MM.1S (cell line): ENCODE results near the gene SETBP1.

Experiments used
- CTCF ChIP-seq: fragments of 300-600 bp; sonication (generic); IDR thresholded peaks from 2 replicates; pipeline ENCODE4 v1.5.1; 2016; ENCODE audit warnings: antibody characterized with exemption, low read length, mixed read lengths
- EZH2 ChIP-seq: fragments of 300-600 bp; sonication (generic); optimal IDR thresholded peaks from 2 replicates; pipeline ENCODE3; 2017; ENCODE audit warnings: low read depth, mild to moderate bottlenecking, antibody characterized with exemption, low read length, mixed read lengths
- EZH2phosphoT487 ChIP-seq: fragments of 300-600 bp; sonication (generic); IDR thresholded peaks from 2 replicates; pipeline ENCODE4 v1.6.1; 2018; ENCODE audit warnings: antibody characterized with exemption, low read length

- TF ChIP-seq CTCF (no peak), EZH2phosphoT487 (no peak), EZH2 (no peak)
Observed at GRCh38 chr18:45007531-45007930, 326.8 kb downstream of the SETBP1 start.
